ENCODE measurements around the gene OR11H6. TPM values are rescaled to one million over a fixed set of nuclear protein-coding genes. Genes with fewer than 3 reads are reported as not detected.
"Not testable (repeated sequence)": the region's sequence is repeated elsewhere in the genome, so short reads cannot be mapped to it uniquely, and the experiment has no call there.

OR11H6 gene
- total RNA-seq, 3 donors from 2014 or later: not detected

- Histone ChIP-seq H3K4me1 (ENCODE audit: low read depth) (no peaks in the 10 kb centered on the region), H3K4me3 (no peak overlapping the region), H3K9me3 (no peaks in the 10 kb centered on the region), H3K36me3 (ENCODE audit: low read depth) (no peaks in the 10 kb centered on the region)
- TF ChIP-seq, protein P1, sequence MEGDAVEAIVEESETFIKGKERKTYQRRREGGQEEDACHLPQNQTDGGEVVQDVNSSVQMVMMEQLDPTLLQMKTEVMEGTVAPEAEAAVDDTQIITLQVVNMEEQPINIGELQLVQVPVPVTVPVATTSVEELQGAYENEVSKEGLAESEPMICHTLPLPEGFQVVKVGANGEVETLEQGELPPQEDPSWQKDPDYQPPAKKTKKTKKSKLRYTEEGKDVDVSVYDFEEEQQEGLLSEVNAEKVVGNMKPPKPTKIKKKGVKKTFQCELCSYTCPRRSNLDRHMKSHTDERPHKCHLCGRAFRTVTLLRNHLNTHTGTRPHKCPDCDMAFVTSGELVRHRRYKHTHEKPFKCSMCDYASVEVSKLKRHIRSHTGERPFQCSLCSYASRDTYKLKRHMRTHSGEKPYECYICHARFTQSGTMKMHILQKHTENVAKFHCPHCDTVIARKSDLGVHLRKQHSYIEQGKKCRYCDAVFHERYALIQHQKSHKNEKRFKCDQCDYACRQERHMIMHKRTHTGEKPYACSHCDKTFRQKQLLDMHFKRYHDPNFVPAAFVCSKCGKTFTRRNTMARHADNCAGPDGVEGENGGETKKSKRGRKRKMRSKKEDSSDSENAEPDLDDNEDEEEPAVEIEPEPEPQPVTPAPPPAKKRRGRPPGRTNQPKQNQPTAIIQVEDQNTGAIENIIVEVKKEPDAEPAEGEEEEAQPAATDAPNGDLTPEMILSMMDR (IDR thresholded peaks at IDR 0.05): no peak
- no peak for DNase-seq
- intact Hi-C loops (cut with DNase I, micrococcal nuclease): no loop called here
- no peak for ATAC-seq
Measured at GRCh38 chr14:20180486-20180885, 43.0 kb upstream of the OR11H6 start.

DNA sequence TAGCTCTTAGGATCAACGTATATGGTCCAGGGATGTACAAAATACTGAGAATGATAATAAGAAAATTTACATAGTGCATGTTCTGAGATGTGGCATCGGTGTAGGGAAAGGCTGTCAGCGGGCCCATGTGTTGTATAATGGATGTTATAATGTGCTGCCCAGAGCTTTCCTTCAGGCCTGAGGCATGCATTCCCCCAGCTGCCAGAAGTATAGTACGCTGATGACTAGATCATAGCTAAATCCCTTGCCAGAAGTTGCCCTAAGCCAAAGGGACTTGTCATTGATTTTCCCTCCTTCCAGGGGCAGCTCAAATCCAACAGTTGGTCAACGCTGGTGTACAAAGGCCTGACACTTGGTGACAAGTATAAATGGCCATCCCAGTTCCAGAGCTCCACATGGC lies 39.3 kb upstream of the OR11H6 start:
- H3K9me3 ChIP-seq: no peaks in the 10 kb centered on the region
- ATAC-seq: no peak
- intact Hi-C loops (cut with DNase I, micrococcal nuclease): no loop called here

GRCh38 chr14:20190596-20190995 lies 32.9 kb upstream of the OR11H6 start, which contains the start of gene OR11G2:
TSS of gene OR11G2 (plus strand) at chr14:20190896. CDS start at chr14:20197438, 6,542 bp downstream.
- TF ChIP-seq, protein P1 (IDR thresholded peaks at IDR 0.05): no peak
- no peaks in the 10 kb centered on the region for H3K9me3 ChIP-seq

More for the DNA sequence above, 39.3 kb upstream of the OR11H6 start:
- Histone ChIP-seq H3K4me1 (ENCODE audit: low read depth) (no peaks in the 10 kb centered on the region), H3K36me3 (ENCODE audit: low read depth) (no peaks in the 10 kb centered on the region), H3K4me3 (no peak overlapping the region)
- TF ChIP-seq, protein P1 (IDR thresholded peaks at IDR 0.05): no peak
- no peak for DNase-seq

DNA sequence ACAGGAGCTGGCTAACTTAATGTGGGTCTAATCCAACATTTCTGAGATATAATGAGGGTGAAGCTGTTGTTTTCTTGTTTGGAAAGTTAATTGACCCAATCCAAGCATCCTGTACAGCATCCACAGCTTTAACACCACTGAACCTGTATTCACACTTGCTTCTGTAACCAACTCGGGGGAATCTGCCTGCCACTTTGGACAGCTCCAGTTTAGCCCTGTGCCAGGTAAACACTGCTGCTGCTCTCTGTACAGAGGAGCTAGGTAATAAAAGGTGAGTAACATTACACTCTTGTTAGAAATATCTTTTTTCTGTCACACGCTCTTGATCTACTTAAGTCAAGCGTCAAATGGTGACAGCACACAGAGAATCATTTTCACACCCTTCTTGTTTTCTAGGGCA lies 32.1 kb upstream of the OR11H6 start:
- Histone ChIP-seq H3K36me3 (ENCODE audit: low read depth) (no peaks in the 10 kb centered on the region), H3K4me3 (no peak overlapping the region), H3K4me1 (ENCODE audit: low read depth) (no peaks in the 10 kb centered on the region), H3K9me3 (no peaks in the 10 kb centered on the region)
- ATAC-seq (no peak), DNase-seq (no peak)
- intact Hi-C loops (cut with DNase I, micrococcal nuclease): no loop called here
- TF ChIP-seq, protein P1 (IDR thresholded peaks at IDR 0.05): no peak

More at GRCh38 chr14:20190596-20190995, 32.9 kb upstream of the OR11H6 start, which contains the start of gene OR11G2:
- no peaks in the 10 kb centered on the region for H3K36me3 ChIP-seq (ENCODE audit: low read depth)
- no peak for ATAC-seq
- DNase-seq: no peak
- no peaks in the 10 kb centered on the region for H3K4me1 ChIP-seq (ENCODE audit: low read depth)
- no peak within 1 kb of the TSS for H3K4me3 ChIP-seq
- intact Hi-C loops (cut with DNase I, micrococcal nuclease): no loop called here

DNA sequence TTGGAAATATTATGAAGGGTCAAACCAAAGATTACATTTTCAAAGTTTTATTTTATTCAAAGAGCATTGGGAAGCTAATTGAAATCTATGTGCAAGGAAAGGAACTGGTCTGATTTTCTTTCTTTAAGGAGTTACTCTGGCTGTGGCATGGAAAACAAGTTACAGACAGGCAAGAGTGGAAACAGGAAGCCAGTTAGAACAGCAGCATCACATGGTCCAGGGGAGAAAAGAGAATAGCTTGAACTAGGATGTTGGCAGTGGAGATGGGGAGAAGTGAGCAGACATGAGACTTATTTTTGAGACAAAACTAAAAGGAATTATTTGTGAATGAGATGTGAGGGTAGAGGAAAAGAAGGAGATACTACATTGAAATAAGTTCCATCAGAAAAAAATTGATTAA lies 29.4 kb upstream of the OR11H6 start:
- Histone ChIP-seq H3K9me3 (no peaks in the 10 kb centered on the region), H3K4me3 (no peak overlapping the region), H3K4me1 (ENCODE audit: low read depth) (no peaks in the 10 kb centered on the region), H3K36me3 (ENCODE audit: low read depth) (no peaks in the 10 kb centered on the region)
- TF ChIP-seq, protein P1 (IDR thresholded peaks at IDR 0.05): no peak
- no peak for DNase-seq
- intact Hi-C loops (cut with DNase I, micrococcal nuclease): no loop called here
- ATAC-seq: no peak

DNA sequence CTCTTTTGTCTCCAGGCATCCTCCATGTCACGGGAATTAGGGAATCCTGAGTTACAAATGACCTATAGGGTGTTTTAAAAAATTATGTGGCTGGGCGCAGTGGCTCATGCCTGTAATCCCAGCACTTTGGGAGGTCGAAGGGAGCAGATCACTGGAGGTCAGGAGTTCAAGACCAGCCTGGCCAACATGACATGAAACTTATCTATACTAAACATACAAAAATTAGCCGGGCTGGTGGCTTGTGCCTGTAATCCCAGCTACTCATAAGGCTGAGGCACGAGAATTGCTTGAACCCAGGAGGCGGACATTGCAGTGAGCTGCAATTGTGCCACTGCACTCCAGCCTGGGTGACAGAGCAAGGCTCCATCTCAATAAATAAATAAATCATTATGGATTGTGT lies 28.3 kb upstream of the OR11H6 start:
- H3K4me3 ChIP-seq; H3K9me3 ChIP-seq; ATAC-seq; H3K4me1 ChIP-seq (ENCODE audit: low read depth); H3K36me3 ChIP-seq (ENCODE audit: low read depth); intact Hi-C loops (cut with DNase I, micrococcal nuclease); DNase-seq: not testable (repeated sequence)
